ENCODE results near the gene LRP5. TPM values are rescaled to one million over a fixed set of nuclear protein-coding genes. Genes with fewer than 3 reads are reported as not detected.

Gene LRP5
- total RNA-seq, 1 donor from 2014 or later, result 9.4 TPM

GRCh38 chr11:68497761-68498160, 185.4 kb downstream of the LRP5 start:
- Mint-ChIP-seq H3K4me3 (ENCODE audit: low read depth) (no peak overlapping the region), H3K27ac (no peak overlapping the region), H3K36me3 (ENCODE audit: low read depth) (no peaks in the 10 kb centered on the region), H3K4me1 (ENCODE audit: low read depth) (peaks cover 22% of the 10 kb centered on the region), H3K9me3 (no peaks in the 10 kb centered on the region), H3K27me3 (ENCODE audit: low read depth) (no peaks in the 10 kb centered on the region)
- DNase-seq (ENCODE audit: low spot score), result no peak
- intact Hi-C loops (cut with micrococcal nuclease), result no loop called here

GRCh38 chr11:68498321-68498720, 185.9 kb downstream of the LRP5 start:
- Mint-ChIP-seq H3K4me3 (ENCODE audit: low read depth) (no peak overlapping the region), H3K4me1 (ENCODE audit: low read depth) (peaks cover 24% of the 10 kb centered on the region), H3K36me3 (ENCODE audit: low read depth) (no peaks in the 10 kb centered on the region), H3K27me3 (ENCODE audit: low read depth) (no peaks in the 10 kb centered on the region), H3K9me3 (no peaks in the 10 kb centered on the region), H3K27ac (no peak overlapping the region)
- intact Hi-C loops (cut with micrococcal nuclease), result no loop called here
- no peak for DNase-seq (ENCODE audit: low spot score)

Other genes with a start within 250 kb of the LRP5 start
- gene CHKA, start 191.2 kb upstream of the LRP5 start, total RNA-seq, result 16.9 and 20.4 TPM in 2 replicates
- 31.5 and 34.0 TPM in 2 replicates for gene KMT5B, start 99.3 kb upstream of the LRP5 start, total RNA-seq
- gene C11orf24, start 40.6 kb upstream of the LRP5 start, total RNA-seq, result 32.7 and 34.2 TPM in 2 replicates
- gene PPP6R3, start 148.2 kb downstream of the LRP5 start, total RNA-seq, result 126 and 134 TPM in 2 replicates